KOPT-K1 (cell line): ENCODE results near the gene ADRA2C.

ENCODE experiments used
- H3K27ac ChIP-seq: fragments of 200-600 bp; sonication (generic); 2 replicates; pipeline ENCODE4 v1.5.1; 2016; ENCODE audit warnings: antibody characterized with exemption, mild to moderate bottlenecking, low read depth, low read length; ENCODE audit not compliant: poor library complexity, severe bottlenecking
- H3K36me3 ChIP-seq: fragments of 200-600 bp; sonication (generic); 2 replicates; pipeline ENCODE4 v1.5.1; 2017; ENCODE audit warnings: antibody characterized with exemption, mild to moderate bottlenecking, low read length, moderate library complexity; ENCODE audit not compliant: insufficient read depth
- H3K9me3 ChIP-seq: fragments of 200-600 bp; sonication (generic); 2 replicates; pipeline ENCODE4 v1.5.1; 2017; ENCODE audit warnings: antibody characterized with exemption, low read length, mild to moderate bottlenecking; ENCODE audit not compliant: insufficient read depth, poor library complexity, severe bottlenecking

The ADRA2C gene

GRCh38 chr4:3766036-3766784 is at the start of gene ADRA2C:
ADRA2C (plus strand) TSS chr4:3766385; CDS start chr4:3766607, 222 bp downstream.
- H3K36me3 ChIP-seq = no peaks in the 10 kb centered on the region
- no peaks in the 10 kb centered on the region for H3K9me3 ChIP-seq
- no peak within 1 kb of the TSS for H3K27ac ChIP-seq

GRCh38 chr4:3716631-3717235 is 49.5 kb upstream of the ADRA2C start:
- no peak overlapping the region for H3K27ac ChIP-seq
- H3K9me3 ChIP-seq = peaks cover 26% of the 10 kb centered on the region
- no peaks in the 10 kb centered on the region for H3K36me3 ChIP-seq

- peaks cover 26% of the 10 kb centered on the region for H3K9me3 ChIP-seq
- no peak overlapping the region for H3K27ac ChIP-seq
- no peaks in the 10 kb centered on the region for H3K36me3 ChIP-seq
Observed at GRCh38 chr4:3717241-3717640, 48.9 kb upstream of the ADRA2C start.

GRCh38 chr4:3718462-3718861 is 47.7 kb upstream of the ADRA2C start:
- no peaks in the 10 kb centered on the region for H3K36me3 ChIP-seq
- no peak overlapping the region for H3K27ac ChIP-seq
- peaks cover 26% of the 10 kb centered on the region for H3K9me3 ChIP-seq

- peaks cover 26% of the 10 kb centered on the region for H3K9me3 ChIP-seq
- no peak overlapping the region for H3K27ac ChIP-seq
- H3K36me3 ChIP-seq = no peaks in the 10 kb centered on the region
Observed at GRCh38 chr4:3719191-3719590, 47.0 kb upstream of the ADRA2C start.

- Histone ChIP-seq H3K9me3 (peaks cover 26% of the 10 kb centered on the region), H3K27ac (no peak overlapping the region), H3K36me3 (no peaks in the 10 kb centered on the region)
Observed at GRCh38 chr4:3719836-3720235, 46.3 kb upstream of the ADRA2C start.

- peaks cover 26% of the 10 kb centered on the region for H3K9me3 ChIP-seq
- H3K36me3 ChIP-seq = no peaks in the 10 kb centered on the region
- H3K27ac ChIP-seq = no peak overlapping the region
Observed at GRCh38 chr4:3720466-3720865, 45.7 kb upstream of the ADRA2C start.

- no peaks in the 10 kb centered on the region for H3K36me3 ChIP-seq
- peaks cover 26% of the 10 kb centered on the region for H3K9me3 ChIP-seq
- H3K27ac ChIP-seq = no peak overlapping the region
Observed at GRCh38 chr4:3721186-3721585, 45.0 kb upstream of the ADRA2C start.

GRCh38 chr4:3721627-3722026 is 44.6 kb upstream of the ADRA2C start:
- Histone ChIP-seq H3K27ac (no peak overlapping the region), H3K36me3 (no peaks in the 10 kb centered on the region), H3K9me3 (peaks cover 26% of the 10 kb centered on the region)

- Histone ChIP-seq H3K9me3 (peaks cover 26% of the 10 kb centered on the region), H3K36me3 (no peaks in the 10 kb centered on the region)
Observed at GRCh38 chr4:3722446-3723231, 43.5 kb upstream of the ADRA2C start.

GRCh38 chr4:3723232-3723642 is 42.9 kb upstream of the ADRA2C start:
- H3K36me3 ChIP-seq = no peaks in the 10 kb centered on the region
- peaks cover 20% of the 10 kb centered on the region for H3K9me3 ChIP-seq
- no peak overlapping the region for H3K27ac ChIP-seq

More at GRCh38 chr4:3722446-3723231, 43.5 kb upstream of the ADRA2C start:
- H3K27ac ChIP-seq = no peak overlapping the region

GRCh38 chr4:3724319-3725231 is 41.6 kb upstream of the ADRA2C start:
- H3K36me3 ChIP-seq = no peaks in the 10 kb centered on the region
- no peak overlapping the region for H3K27ac ChIP-seq
- peaks cover 7% of the 10 kb centered on the region for H3K9me3 ChIP-seq

- Histone ChIP-seq H3K36me3 (no peaks in the 10 kb centered on the region), H3K27ac (no peak overlapping the region), H3K9me3 (no peaks in the 10 kb centered on the region)
Observed at GRCh38 chr4:3725936-3726870, 40.0 kb upstream of the ADRA2C start.
